Prostate gland (tissue), 2 donors: ENCODE measurements around the gene CHST1.

Experiments
- CTCF ChIP-seq, 4 experiments: fragments of 200-600 bp in 2 of 4; fragments of 450-650 bp in 2 of 4; sonication (generic) in 2 of 4; IDR thresholded peaks; 1 replicate in 3 of 4; 2 replicates in 1 of 4; pipeline ENCODE4 v1.5.1; 2016 to 2019; ENCODE audit warnings: antibody characterized with exemption in 4 of 4, mild to moderate bottlenecking in 2 of 4, moderate library complexity in 2 of 4
- POLR2A ChIP-seq: fragments of 450-650 bp; IDR thresholded peaks from one replicate; pipeline ENCODE4 v1.6.1; 2016; ENCODE audit warnings: antibody characterized with exemption, mild to moderate bottlenecking

GRCh38 chr11:45609337-45609736, 56.1 kb downstream of the CHST1 start:
- no peak for TF ChIP-seq POLR2A
- no peak for TF ChIP-seq CTCF (IDR thresholded peaks at IDR 0.05)
